Measurements from ENCODE around the gene C6orf120. TPM values are rescaled to one million over a fixed set of nuclear protein-coding genes. Genes with fewer than 3 reads are reported as not detected.

C6orf120 gene
- total RNA-seq, 1 experiment from 2014 or later, result 31.5 TPM

- Histone ChIP-seq H3K36me3 (ENCODE audit: control insufficient read depth, insufficient read depth, low read length) (no peaks in the 10 kb centered on the region), H3K4me3 (ENCODE audit: low read depth in 2 of 2, low read length in 2 of 2) (no peak overlapping the region), H3K4me1 (ENCODE audit: control insufficient read depth, insufficient read depth, low read length) (peaks cover 13% of the 10 kb centered on the region), H3K27ac (ENCODE audit: low read length) (no peak overlapping the region), H3K9me3 (ENCODE audit: control insufficient read depth, insufficient read depth, low read depth, low read length) (no peaks in the 10 kb centered on the region), H3K27me3 (ENCODE audit: control insufficient read depth, insufficient read depth, low read length) (no peaks in the 10 kb centered on the region)
- ATAC-seq, result no peak
- POLR2A ChIA-PET, result no interaction called here
- BruUV-seq (replicated peaks), result TSS peak; percentile 57
- CTCF ChIA-PET, result no interaction called here
- intact Hi-C loops (cut with micrococcal nuclease; ENCODE audit: unreplicated experiment), result no loop called here
- in situ Hi-C loops (cut with HindIII; ENCODE audit: low pct_unique_long_range_greater_than_20kb, low sequenced_read_pairs), result no loop called here
- TF ChIP-seq SIN3A (IDR thresholded peaks at IDR 0.05; ENCODE audit: borderline replicate concordance, insufficient read depth, low read depth, low read length) (no peak), TCF7L2 (IDR thresholded peaks at IDR 0.05; ENCODE audit: low read depth, low read length) (no peak), REST (IDR thresholded peaks at IDR 0.05; ENCODE audit: insufficient read depth in 1 of 2, low read depth in 2 of 2, low read length in 1 of 2) (no peak), CTCF (IDR thresholded peaks at IDR 0.05) (no peak), POLR2AphosphoS5 (IDR thresholded peaks at IDR 0.05; ENCODE audit: low read depth, low read length) (no peak)
- DNase-seq (ENCODE audit: low read depth, low spot score), result no peak
Observed at GRCh38 chr6:169726963-169727362, 25.0 kb downstream of the C6orf120 start.

- ChIA-PET POLR2A (no interaction called here), CTCF (no interaction called here)
- Histone ChIP-seq H3K36me3 (ENCODE audit: control insufficient read depth, insufficient read depth, low read length) (no peaks in the 10 kb centered on the region), H3K4me1 (ENCODE audit: control insufficient read depth, insufficient read depth, low read length) (peaks cover 6% of the 10 kb centered on the region), H3K4me3 (ENCODE audit: low read depth in 2 of 2, low read length in 2 of 2) (no peak overlapping the region), H3K27ac (ENCODE audit: low read length) (no peak overlapping the region), H3K9me3 (ENCODE audit: control insufficient read depth, insufficient read depth, low read depth, low read length) (no peaks in the 10 kb centered on the region), H3K27me3 (ENCODE audit: control insufficient read depth, insufficient read depth, low read length) (no peaks in the 10 kb centered on the region)
- TF ChIP-seq TCF7L2 (IDR thresholded peaks at IDR 0.05; ENCODE audit: low read depth, low read length), result no peak
- no peak for TF ChIP-seq REST (IDR thresholded peaks at IDR 0.05; ENCODE audit: insufficient read depth in 1 of 2, low read depth in 2 of 2, low read length in 1 of 2)
- TF ChIP-seq CTCF (IDR thresholded peaks at IDR 0.05), result no peak
- no peak for TF ChIP-seq SIN3A (IDR thresholded peaks at IDR 0.05; ENCODE audit: borderline replicate concordance, insufficient read depth, low read depth, low read length)
- TF ChIP-seq POLR2AphosphoS5 (IDR thresholded peaks at IDR 0.05; ENCODE audit: low read depth, low read length), result no peak
- in situ Hi-C loops (cut with HindIII; ENCODE audit: low pct_unique_long_range_greater_than_20kb, low sequenced_read_pairs) (no loop called here), intact Hi-C loops (cut with micrococcal nuclease; ENCODE audit: unreplicated experiment) (no loop called here)
- BruUV-seq (replicated peaks), result no TSS peak
- ATAC-seq, result no peak
- no peak for DNase-seq (ENCODE audit: low read depth, low spot score)
Observed at GRCh38 chr6:169729961-169730360, 28.0 kb downstream of the C6orf120 start.

Measured in Panc1 (cell line).